ENCODE results near the gene LRRC15. TPM values are rescaled to one million over a fixed set of nuclear protein-coding genes. Genes with fewer than 3 reads are reported as not detected.
A peak's percentile ranks its signal among the peaks of the same experiment; 100 is the strongest.

The LRRC15 gene
- total RNA-seq, 1 donor from 2014 or later = not detected

DNA sequence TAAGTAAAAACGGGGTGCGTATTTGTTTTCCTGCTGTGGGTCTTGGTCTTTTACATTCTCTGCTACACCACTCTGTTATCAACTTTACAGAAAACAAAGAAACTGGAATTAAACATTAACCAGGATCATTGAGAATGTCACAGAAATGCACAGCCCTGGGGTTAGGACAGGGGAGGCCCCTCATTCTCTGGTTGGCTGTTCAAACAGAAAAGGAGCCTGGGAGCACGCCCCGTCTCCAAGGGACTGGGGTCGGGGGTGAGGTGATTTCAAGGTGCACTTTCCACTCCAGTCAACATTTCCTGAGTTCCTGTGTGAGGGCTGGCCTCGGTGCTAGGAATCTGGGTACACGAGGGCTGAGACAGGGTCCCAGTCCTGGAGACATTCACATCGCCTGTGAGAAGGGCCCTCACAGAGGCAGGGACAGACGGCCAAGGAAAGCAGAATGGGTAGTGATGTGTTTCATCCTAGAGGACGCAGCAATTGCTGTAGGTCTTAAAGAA lies 48.7 kb downstream of the LRRC15 start:
- no peak for DNase-seq (ENCODE audit: low read depth, low spot score)

- DNase-seq (ENCODE audit: low read depth, low spot score) = no peak
Observed at GRCh38 chr3:194320100-194320499, 49.4 kb downstream of the LRRC15 start.

- no peak for DNase-seq (ENCODE audit: low read depth, low spot score)
Observed at GRCh38 chr3:194318511-194319161, 50.9 kb downstream of the LRRC15 start.

DNA sequence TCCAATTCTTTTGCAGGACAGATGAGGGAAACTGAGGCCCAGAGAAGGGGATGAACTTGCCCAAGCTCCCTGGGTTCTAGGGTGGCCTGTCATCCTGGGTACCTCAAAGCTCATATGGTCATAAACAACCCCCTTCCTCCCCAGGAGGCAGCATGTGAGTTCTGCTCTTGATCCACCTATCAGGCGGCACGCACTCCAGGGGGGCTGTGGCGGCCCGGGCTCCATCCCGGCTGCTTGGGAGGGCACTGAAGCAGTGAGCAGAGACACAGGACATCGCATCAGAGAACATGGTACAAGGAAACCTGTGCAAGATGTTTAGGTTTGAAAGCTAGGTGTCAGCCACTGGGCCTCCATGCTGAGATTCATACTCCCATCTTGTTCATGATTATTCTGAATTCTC lies 52.6 kb downstream of the LRRC15 start:
- DNase-seq (ENCODE audit: low read depth, low spot score) = no peak

DNA sequence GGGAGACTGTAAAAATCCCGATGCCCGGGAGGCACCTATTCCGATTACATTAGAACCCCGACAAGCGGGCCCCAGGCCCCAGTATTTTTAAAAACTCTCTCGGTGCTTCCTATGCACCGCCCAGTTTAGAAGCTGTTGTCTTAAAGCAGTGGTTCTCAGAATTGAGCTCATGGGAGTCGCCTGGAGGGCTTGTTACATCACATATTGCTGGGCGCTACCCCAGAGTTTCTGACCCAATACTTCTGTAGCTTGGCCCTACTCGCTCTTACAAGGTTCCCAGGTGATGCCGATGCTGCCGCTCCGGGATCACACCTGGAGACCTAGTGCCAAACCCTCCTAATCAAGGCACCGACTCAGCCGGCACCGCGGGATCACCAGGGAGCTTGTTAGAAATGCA lies 53.6 kb downstream of the LRRC15 start:
- no peak for DNase-seq (ENCODE audit: low read depth, low spot score)

DNA sequence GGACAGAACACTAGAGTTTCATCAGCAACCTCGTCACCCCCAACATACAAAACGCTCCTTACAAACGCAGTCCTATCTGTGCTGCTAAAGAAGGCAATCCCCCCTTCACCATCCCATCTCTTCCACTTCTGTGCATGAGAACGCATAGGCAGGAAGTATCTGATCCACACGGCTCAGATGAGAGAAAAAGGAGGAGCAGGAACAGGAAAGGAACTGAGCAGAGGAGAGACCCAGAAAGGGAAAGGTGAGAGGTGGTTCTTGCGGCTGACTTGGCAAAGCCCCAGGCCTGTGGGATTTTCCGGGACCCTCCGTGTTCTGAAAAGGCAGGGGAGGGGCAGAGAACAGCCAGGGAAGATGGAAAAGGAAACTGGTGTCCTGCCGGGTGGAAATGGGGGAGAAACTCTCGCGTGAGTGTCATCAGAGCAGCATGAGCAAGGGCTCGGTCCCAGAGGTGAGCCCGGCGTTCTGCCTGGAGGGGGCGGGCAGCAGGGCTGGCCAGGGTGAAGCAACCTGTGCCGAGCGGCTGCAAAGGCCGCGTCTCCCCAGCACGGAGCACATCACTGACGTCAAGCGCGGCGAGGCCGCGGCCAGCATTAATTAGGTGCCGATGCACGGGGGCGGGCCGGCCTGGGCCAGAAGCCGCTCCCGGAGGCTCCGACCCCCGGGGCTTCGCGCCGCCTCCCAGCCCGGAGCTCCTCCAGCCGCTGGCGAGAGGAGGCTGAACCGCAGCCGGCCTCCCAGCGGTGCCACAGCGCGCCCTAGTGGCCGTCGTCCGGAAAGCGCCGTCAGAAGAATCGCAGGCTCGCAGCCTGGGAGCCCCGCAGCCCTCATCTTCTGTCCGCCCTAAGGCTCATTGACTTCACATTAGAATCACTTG lies 54.2 kb downstream of the LRRC15 start:
- DNase-seq (ENCODE audit: low read depth, low spot score) = peak; percentile 40

GRCh38 chr3:194314388-194315068 lies 55.0 kb downstream of the LRRC15 start:
- no peak for DNase-seq (ENCODE audit: low read depth, low spot score)

DNA sequence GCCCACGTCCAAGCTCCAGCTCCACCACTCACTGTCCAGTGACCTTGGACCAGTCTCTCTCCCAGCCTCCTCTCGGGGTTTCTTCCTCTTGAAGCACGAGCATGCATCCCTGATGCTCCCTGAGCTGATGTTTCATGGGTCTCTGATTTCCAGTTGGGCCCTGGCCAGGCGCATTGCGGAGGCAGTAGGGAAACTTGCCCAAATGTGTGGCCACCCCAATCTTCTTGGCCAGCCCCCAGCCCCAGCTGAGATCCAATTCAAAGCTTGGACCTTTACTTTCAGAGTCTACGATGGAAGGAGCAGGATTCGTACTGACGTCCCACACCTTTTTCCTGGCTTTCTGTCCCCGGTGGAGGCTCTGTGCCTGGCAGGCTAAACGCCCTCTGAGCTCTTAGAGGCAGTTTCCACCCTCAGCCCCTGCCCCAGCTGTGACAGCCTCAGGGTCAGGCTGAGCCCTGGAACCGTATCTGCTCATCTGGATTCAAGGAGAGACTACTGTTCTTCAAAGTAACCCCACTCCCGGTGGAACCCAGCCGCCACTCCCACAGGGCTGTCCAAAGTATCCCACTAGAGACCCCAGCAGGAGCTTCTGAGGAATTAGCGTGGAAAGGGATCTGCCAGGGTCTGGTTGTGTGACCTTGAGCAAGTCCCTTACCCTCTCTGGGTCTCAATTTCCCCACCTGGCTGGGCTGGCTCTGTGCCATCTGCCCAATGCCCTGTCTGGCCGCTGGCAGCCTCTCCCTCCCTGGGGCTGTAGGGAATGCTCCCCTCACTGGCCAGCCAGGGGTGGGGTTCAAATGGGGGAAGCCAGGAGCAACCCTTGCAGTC lies 55.8 kb downstream of the LRRC15 start:
- DNase-seq (ENCODE audit: low read depth, low spot score) = no peak

DNA sequence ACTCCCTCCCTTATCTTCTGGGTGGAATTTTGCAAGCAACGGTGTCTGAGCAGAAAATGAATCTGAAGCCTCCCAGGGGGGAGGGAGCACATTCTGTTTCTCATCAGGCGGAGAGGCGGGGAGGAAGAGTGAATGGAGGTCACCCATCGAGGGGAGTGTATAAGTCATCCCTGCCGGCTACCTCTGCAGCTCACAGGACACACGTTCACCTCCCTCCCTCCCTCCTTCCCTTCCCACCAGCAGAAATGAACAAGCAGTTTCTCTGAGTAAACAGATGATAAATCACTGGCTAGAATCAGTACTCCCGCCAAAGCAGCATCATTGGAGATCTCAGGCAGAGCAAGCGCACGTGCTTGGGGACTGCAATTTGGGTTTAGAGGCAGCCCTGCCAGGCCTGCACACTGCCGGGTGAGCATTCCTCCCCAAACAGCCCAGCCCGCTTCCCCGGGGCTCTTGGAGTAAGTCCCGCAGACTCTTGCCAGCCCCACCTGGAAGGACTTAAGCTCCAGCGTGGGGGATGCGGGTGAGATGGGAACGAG lies 56.7 kb downstream of the LRRC15 start:
- DNase-seq (ENCODE audit: low read depth, low spot score) = no peak

DNA sequence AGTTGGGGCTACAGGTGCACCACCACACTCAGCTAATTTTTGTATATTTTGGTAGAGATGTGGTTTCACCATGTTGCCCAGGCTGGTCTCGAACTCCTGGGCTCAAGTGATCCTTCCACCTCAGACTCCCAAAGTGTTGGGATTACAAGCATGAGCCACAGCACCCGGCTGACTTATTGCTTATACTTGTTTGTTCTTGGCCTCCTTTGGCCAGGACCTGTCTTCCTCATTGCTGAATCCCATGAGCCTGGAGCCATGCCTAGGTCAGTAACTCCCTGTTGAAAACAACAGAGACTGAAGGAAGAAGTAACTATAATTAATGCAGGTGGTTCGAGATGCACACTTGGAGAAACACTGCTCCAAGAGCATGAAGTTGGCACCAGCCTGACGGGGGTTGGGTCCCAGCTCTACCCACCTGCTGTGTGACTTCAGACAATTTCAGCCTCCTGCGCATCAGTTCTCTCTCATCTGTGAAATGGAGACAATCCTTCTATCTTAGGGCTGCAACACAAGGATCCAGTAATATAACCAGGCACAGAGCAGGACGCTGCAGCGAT lies 57.3 kb downstream of the LRRC15 start:
- DNase-seq (ENCODE audit: low read depth, low spot score) = no peak

GRCh38 chr3:194311000-194311399 lies 58.5 kb downstream of the LRRC15 start:
- DNase-seq (ENCODE audit: low read depth, low spot score) = no peak

- no peak for DNase-seq (ENCODE audit: low read depth, low spot score)
Observed at GRCh38 chr3:194310060-194310835, 59.3 kb downstream of the LRRC15 start.

DNA sequence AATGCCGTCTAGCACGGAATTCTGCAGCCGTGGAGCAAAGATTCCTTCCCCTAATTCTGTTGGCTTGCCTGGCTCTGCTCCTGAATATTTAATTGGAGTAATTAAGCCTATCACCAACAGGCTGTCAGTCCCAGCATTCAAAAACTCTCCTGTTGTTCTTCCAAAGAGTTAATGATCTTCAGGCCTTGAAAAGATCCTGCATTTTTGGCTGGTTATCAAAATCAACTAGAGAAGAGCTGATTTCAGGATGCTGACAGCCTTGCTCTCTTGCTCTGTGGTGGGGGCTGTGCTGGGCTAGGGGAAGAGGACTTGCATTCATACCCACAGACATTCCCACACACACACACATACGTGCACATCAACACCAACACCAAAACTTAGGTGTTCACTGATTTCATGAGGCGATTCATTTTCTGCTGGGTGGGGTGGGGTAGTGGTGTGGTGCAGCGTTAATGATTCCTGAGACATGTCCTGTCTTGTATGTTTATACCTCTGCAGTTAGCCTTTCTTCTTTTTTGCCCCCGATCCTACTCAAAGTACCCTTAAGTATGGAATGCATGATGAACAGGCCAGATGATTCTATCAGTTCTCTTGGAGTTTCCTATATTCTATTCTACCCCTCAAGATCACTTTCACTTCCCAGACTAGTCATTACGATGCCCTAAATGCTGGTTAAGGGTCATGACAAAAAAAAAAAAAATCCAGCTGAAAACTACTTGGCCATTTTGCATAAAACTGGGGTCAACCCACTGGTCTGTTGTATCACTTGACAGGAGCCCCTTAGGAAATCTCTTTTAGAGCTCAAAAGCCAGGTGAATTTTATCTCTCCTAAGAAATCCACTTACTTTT lies 60.7 kb downstream of the LRRC15 start:
- no peak for DNase-seq (ENCODE audit: low read depth, low spot score)

GRCh38 chr3:194307849-194308248 lies 61.7 kb downstream of the LRRC15 start:
- no peak for DNase-seq (ENCODE audit: low read depth, low spot score)

GRCh38 chr3:194306771-194307640 lies 62.5 kb downstream of the LRRC15 start:
- no peak for DNase-seq (ENCODE audit: low read depth, low spot score)

GRCh38 chr3:194306109-194306686 lies 63.3 kb downstream of the LRRC15 start:
- peak; percentile 48 for DNase-seq (ENCODE audit: low read depth, low spot score)

DNA sequence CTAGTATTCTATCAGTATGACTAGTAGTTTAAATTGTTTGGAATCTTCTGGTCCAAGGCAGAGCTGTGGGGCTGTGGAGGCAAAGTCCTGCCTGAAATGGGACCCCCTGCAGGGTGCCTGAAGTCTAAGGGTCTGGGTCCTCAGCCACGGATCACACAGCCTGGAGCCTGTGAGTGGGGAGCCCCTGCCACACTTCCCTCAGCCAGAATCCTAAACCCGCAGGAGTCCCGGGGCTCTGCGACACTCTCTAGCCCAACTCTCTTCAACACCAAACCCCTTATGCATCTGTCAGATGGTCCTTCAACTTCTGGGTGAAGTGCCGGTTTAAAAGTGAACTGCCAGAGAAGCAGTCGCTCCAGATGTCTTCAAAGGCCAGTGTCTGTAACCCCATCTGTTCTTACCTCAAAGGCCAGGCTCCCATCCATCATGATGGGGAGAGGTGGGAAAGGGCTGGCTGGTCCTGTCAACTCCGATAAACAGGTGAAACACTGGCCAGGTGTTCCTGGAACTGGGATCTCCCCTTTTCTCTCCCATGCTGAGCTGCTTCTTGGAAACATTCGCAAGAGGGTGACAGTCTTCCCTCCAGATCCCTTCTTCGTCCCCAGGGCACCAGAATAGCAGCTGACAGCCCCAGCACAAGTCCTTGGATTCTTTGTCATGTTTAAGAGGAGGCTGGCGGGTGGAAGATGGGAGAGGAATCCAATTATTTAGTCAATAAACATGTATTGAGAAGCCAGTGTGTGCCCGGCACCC lies 64.0 kb downstream of the LRRC15 start:
- DNase-seq (ENCODE audit: low read depth, low spot score) = no peak

Data from pulmonary artery endothelial cell (primary cell).